GM18867 (cell line): ENCODE measurements around the gene SPATA6.
"Not testable (repeated sequence)": the region's sequence is repeated elsewhere in the genome, so short reads cannot be mapped to it uniquely, and the experiment has no call there.

ENCODE experiments used
- ATAC-seq: cut with Tn5 transposase; IDR thresholded peaks from one replicate; pipeline ENCODE4 v1.9.1; 2021; ENCODE audit warnings: mild to moderate bottlenecking, moderate library complexity; ENCODE audit not compliant: unreplicated experiment

Gene SPATA6

DNA sequence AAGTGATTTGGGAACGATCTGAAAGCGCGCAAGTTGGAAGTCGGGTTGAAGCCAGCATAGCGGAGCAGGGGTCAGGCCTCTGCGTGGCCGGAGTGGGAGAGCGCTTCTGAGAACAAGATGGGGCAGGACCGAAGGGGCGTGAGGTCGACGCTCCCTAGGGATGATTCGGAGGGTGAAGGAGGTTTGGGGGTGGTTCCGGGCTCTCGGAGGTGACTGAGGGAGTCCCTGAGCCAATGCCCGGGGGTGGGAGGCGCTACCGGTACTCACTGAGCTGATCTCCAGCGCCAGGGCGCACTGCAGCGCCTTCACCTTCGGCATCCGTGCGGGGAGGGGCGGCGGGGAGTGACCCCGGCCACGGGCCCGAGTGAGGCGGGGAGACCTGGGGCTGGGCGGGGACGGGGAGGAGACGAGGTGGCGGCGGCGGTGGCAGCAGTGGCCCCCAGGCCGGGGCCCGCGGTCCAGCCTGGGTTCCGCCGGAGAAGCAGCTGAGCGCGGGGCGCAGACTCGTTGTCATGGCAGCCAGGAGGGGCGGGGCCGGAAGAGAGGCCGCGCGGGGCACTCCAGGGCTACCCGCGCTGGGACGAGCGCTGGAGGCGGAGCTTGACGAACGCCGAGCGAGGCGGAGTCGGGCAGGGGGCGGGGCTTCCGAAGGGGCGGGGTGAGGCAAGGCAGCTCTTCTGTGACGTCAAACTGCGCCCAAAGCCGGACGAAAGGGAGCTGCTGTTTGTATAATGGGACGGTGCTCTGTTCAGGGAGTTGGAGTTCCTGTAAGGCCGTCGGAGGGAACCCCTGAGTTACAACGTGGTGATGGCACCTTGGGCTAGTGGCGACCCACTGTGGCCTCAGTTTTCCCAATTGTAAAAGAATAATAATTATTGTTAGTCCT is at the start of gene SPATA6:
SPATA6 (minus strand) TSS at position 514 of the 886 bp plus-strand sequence; CDS start at position 318, 196 bp downstream.
- peak; percentile 100 for ATAC-seq

DNA sequence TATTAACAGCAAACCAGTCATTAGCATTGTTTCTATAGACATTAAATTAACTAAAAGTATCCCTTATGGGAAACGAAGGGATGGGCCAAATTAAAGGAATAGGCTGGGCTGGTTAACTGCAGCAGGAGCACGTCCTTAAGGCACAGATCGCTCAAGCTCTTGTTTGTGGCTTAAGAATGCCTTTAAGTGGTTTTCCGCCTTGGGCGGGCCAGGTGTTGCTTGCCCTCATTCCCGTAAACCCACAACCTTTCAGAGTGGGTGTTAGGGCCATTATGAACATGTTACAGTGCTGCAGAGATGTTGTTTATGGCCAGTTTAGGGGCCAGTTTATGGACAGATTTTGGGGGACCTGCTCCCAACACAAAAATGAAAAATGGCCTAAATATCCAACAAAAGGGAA is 47.9 kb upstream of the SPATA6 start:
- ATAC-seq, result not testable (repeated sequence)

DNA sequence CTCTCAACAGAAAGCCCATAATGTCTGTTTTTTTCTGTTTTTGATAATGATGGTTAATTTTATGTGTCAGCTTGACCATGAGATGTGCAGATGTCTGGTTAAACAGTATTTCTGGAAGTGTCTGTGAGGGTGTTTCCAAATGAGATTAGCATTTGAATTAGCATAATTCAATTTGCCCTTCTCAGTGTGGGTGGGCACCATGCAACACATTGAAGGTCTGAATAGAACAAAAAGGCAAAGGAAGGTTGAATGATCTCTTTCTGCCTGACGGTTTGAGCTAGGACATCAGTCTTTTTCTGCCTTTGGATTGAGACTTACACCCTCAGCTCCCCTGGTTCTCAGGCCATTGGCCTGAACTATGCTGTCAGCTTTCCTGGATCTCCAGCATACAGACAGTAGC is 34.9 kb upstream of the SPATA6 start:
- ATAC-seq, result no peak

DNA sequence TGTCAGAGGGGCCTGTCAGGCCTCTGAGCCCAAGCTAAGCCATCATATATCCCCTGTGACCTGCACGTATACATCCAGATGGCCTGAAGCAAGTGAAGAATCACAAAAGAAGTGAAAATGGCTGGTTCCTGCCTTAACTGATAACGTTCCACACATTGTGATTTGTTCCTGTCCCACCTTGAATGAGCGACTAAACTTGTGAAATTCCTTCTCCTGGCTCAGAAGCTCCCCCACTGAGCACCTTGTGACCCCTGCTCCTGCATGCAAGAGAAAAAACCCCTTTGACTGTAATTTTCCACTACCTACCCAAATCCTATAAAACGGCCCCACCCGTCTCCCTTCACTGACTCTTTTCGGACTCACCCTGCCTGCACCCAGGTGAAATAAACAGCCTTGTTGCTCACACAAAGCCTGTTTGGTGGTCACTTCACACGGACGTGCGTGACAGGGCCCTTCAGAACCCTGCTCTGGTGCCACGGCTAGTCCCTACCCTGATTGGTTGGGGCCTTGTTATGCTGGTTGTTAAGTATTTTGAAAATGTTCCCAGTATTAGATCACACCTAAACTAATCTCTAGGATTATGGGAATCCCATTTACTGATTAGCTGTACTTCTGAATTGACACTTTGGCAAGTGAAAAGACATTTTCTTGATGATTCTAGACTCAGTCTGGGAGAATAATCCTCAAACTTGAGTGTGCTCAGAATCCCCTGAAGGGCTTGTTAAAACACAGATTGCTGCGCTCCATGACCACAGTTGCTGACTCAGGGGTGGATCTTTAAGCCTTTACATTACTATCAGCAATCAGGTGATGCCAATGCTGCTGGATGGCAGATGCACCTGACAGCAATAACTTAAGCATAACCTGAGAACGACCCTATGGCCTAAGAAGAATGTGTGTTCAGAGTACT is 28.8 kb upstream of the SPATA6 start:
- ATAC-seq, result no peak

DNA sequence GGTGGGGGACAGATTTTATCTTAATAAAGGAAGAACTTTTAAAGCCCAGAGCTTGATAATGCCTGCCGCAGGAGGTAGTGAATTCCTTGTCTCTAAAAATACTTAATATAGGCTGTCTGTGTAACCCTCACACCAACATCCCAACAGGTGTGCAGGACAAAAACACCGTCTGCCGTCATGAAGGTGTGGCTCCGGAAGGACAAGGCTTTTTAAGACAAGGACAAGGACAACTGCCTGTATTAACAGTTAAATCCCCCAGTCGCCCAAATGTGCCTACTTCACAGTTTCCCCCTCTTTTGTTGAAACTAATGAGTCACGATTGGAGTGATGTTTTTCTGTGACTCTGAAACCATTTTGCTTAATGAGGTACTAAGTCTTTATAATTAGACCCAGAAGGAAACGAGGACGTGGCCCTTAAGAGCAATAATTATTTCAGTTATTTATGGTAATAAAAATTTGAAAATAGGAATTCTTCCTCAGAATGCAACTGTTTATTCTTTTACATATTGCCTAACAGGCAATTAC is 27.3 kb upstream of the SPATA6 start:
- ATAC-seq, result no peak

DNA sequence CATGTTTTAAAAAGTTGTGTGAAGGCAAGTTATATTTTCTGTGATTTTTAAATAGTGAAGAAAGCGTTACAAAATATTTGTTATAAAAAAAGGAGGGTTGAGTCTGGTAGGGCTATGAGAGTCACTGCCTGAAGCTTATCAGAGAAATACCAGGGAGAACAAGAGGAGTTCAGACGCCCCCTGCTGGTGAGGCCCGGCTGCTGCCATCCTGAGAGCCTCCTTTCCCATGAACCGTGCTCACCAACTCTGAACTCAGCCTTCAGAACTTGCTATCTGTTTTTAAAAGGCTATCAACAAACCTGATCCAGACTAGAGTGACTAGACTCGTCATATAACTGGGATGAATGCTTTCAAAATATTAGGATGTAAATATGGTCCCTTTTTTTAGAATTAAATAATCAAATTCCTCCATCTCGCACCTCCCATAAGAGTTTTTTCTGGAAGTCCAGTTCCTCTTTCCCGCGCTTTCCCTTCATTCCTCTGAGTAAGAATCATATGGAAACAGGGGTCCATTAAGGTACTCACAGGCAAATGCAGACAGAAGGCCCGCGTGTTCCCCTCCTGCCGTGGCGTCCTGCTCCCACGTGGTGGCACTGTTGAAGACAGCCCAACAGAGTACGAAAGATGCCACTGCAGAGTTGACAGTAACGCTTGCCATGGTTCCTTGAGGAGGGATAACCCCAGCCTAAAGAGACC is 26.2 kb upstream of the SPATA6 start:
- ATAC-seq, result peak; percentile 93

DNA sequence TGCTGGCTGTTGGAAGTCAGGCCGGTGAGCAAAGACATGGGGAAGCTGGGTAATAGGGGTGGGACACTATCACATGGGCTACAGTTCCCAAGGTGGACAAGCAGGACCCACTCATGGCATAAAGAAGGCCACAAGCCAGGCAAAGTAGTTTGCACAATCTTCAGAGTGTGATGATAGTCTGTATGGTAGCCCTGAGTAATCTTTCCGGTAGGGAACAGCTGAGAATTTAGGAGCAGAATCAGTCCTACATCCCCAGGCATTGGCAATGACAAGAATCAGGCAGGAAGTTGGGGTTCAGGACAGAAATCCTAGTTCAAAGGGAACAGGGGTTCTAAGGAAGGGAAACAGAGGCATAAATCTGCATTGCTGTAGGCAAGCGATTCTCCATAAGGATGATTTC is 23.9 kb upstream of the SPATA6 start:
- no peak for ATAC-seq

DNA sequence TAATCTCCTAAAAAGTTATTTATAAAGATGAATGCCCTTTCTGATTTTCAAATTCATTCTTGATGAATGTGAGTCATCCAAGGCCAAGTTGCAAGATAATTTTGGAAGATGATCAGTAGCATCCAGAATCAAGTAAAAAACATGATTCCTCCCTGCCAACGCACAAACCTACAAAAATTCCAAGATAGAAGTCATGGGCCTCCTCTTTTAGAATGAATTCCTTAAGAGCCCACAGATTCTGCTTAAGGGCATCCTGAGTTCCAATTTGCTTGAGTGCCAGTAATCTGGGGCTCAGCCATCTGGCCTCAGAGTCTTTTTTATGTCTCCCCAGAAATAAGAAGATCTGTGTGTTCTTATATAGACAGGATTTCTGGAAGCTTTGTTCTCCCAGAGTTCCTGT is 23.2 kb upstream of the SPATA6 start:
- no peak for ATAC-seq

DNA sequence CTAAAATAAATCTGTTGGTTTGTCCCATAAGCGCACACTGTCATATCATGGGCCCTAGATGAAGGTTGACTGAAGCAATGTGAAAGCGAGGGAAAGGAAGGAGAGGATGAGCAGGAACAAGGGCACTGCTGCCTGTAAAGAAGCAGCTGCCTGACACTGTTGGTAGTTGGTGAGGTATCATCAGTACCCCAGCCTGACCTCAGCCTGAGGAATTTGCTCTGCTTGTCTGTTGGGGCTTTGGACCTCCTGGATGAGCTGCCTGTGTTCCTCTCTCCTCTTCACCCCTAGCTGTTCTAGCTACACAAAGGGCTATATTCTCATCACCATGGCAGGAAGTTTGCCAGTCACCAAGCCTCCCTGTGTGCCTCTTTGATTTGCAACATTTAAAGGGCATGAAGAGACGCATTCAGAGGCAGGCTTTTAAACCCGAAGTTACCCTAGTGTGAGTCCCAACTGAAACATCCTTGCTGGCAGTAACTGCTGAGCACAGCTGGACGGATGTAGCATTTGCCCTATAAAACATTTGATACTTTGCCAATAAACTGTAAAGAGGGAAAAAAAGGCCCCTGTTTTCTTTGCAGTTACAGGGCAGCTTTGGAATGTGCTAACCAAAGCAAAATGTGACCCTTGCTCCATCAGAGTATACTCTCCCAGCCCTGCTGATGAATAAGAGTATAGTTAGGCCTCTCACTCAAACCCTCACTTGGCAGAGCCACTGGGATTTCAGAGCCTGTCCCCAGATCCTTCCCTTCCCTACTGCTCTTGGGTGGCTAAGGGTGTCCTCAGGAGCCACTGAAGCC is 22.2 kb upstream of the SPATA6 start:
- ATAC-seq, result no peak

DNA sequence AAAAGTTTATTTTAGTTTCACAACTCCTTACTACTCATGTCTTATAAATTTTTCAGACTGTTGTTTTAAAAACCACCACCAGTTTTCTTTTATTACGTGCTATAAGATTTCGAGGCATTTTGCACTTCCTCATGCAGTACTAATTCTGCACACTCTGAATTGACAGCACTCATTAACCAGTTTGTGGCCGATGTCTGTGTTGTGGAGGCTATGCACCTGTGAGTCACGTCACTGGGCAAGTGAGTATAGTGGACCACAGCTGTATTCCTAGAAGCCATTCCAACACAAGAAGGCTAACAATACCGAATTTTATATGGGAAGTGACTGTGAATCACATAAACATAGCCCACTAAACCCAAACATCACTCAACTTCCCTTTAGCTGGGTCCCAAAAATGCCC is 21.0 kb upstream of the SPATA6 start:
- no peak for ATAC-seq

DNA sequence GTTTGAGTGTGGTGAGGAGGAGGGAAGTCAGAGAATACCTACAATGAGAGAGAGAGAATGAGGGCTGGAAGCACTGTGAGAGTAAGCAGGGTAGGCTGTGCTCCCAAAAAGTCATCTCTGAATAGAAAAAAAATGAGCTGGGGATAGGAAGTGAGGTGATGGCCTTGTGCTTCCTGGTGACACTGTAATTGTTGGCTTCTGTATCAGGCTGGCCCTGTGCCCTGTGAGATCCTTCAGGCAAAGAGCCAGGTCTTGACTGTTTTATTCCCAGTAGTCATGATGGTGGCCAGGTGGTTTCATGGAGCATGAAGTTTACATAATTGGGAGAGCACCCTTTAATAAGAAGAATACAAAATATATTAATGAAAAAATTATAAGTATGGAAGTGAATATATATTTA is 20.4 kb upstream of the SPATA6 start:
- ATAC-seq, result no peak

DNA sequence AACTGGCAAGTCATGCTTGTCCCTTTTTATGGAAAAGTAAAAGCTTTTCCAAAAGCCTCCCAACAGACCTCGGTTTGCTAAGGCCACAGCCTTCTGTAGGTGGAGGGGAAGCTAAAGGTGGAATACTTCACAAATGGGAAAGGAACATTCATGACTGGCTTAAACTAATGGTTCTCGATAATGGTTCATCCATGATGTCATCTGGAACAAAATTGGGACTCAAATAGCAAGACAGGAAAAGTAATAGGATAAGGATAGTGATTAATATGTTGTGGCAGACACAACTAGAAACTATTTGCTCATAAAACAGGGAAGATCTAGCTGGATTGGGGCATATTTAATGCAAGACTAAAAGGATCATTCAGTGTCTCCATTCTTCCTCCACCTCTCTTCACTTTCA is 16.7 kb upstream of the SPATA6 start:
- no peak for ATAC-seq

DNA sequence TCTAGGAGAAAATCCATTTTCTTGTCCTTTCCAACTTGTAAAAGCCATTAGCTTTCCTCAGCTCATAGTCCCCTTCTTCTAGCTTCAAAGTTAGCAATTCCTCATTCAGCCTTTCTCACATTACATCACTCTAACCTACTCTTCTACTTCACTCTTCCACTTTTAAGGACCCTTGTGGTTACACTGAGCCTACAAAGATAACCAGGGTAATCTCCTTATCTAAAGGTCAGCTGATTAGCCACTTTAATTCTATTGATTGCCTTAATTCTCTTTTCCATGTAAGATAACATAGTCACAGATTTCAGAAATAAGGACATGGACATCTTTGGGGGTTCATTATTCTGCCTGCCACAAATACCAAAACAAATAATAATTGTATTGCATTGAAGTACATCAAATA is 8.5 kb upstream of the SPATA6 start:
- no peak for ATAC-seq

DNA sequence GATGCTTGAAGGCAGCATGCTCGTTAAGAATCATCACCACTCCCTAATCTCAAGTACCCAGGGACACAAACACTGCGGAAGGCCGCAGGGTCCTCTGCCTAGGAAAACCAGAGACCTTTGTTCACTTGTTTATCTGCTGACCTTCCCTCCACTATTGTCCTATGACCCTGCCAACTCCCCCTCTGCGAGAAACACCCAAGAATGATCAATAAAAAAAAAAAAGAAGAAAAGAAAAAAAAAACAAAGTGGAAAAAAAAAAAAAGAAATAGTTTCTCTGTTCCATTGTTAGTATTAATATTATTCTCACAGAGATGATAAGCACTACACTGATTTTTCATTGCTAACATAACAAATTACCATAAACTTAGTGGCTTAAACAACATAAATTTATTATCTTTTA is 8.0 kb upstream of the SPATA6 start:
- not testable (repeated sequence) for ATAC-seq

DNA sequence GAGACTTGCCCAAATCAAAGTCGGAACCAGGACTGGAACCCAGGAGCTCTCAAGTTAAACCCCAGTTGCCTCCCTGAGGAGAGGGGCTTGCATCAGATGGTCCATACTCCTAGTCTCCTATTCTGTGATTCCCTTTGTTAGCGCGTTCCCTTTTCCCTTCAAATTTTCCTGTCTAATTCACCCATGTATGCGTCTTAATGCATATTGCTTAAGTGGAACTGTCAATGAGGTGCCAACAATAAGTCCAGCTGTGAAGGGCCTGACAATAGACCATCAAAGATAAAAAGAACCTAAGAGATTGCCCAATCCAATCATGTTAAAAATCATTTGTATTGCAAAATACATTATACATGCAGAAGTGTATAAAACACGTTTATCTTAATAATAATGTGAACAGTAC is 634 bp upstream of the SPATA6 start:
- no peak for ATAC-seq

DNA sequence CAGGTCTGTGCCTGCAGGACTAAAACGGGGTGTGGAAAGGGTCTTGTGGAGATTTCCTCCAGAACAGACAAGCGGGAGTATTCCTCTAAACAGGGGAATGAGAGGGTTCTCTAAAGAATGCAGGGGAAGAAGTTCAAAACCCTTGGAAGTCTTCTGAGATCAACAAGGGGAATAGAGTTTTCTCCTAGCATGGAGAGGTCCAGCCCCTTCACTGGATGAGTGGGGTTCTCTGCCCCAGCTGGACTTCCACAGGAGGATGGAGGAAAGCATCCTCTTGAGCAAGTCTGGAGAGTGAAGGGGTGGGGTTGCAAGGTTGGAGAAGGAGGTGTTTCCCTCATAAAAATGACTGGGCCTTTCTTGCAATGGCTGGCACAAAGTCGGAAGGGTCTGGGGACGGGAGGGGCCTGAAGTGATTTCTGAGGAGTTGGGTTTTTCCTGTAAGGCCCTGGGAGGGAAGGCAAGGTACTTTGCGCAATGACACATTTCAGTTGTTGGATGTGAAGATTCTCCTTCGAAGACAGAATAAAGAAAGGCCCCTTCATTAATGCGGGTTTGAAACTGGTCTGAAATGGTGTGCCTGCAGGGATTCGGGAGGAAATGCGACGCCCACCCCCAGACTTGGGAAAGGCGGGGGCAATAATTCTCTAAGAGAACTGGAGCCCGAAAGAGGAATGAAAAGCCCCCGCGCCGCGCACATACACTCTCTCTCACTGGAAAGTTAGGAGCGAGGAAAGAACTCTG is 884 bp downstream of the SPATA6 start:
- no peak for ATAC-seq

DNA sequence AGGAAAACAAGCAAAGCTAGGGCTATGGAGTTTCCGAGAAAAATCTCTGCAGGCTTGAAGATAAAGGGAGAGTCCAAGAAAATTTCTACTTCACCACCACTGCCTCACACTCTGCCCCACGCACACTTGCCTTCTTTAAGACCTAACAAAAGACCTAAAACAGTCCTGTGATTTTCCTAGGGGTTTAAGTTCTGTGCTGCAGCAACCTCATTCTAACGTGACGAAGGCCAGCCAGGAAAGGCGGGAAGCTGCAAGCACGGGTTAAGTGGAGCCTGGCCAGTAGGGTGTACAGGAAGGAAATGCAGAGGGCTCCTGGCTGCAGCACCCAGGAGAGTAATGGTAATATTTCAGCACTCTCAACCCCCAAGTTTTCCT is 1.5 kb downstream of the SPATA6 start:
- ATAC-seq, result no peak

DNA sequence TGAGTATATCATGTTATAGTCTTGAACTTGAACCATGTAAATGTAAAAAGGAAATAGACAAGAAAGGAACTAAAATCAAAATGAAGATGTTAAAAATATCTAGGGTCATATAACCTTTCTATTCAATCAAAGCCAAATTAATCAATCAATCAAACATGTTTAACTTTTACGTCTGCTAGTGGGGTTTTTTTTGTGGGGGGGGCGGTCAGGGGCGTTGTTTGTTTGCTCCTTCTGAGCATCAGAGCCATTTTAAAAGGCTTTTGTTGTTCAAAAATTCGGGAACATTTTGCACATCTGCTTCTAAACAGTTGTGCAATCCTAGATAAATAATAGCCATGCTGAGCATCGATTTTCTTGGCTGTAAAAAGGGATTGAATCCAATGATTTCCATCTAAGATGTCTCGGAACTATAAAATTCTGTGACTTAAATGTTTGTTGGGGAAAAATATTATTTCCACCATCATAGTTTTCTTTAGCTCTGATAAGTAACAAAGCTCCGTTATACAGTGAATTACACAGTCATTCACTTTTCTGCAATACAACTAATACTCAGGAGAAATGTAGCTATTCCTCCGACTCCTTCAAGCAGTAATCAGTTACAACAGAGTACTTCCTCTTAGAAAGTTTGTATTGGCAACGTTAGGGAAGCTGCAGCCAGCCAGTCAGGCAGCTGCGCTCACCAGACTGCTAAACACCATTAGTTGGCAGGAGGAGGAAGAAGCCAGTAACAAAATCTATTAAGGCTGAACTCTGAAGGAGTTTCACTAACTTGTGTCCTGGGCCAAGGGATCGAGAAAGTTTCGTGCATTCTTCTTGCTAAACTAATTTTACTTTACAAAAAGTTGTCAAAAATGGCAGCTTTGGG is 2.2 kb downstream of the SPATA6 start:
- ATAC-seq, result no peak

DNA sequence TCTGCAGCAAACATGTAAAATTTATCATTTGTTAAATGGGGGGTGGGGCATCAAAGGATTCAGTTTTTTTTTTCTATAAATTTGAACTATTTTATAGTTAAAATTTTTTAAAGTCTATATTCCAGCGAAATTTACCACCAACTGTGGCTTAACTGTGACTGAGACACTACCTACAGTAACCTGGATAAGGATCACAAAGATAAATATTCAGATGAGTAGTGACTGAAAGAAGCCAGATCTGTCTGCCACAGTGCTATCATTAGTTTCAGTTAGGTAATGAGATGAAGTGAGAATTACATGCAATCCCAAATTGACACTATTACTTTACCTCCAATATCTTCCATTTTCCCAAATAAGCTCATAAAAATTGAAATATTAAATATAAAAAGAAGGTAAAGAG is 5.4 kb downstream of the SPATA6 start:
- no peak for ATAC-seq
